Ovary (tissue), 3 donors: ENCODE results near the gene RNF224.

Source experiments
- CTCF ChIP-seq, 3 donors: fragments of 450-650 bp in 2 of 3; fragments of 200-600 bp in 1 of 3; IDR thresholded peaks; one replicate each; pipeline versions ENCODE4 v1.5.1 to v1.8.0; 2016 to 2022; ENCODE audit warnings: antibody characterized with exemption in 3 of 3, mild to moderate bottlenecking in 1 of 3
- EP300 ChIP-seq: sonication (generic); formaldehyde crosslinking; IDR thresholded peaks from one replicate; pipeline ENCODE4 v1.6.1; 2017; ENCODE audit warnings: antibody characterized with exemption
- POLR2A ChIP-seq: fragments of 450-650 bp; IDR thresholded peaks from one replicate; pipeline ENCODE4 v1.6.1; 2017; ENCODE audit warnings: antibody characterized with exemption, mild to moderate bottlenecking, moderate library complexity
- donor health status: DM: no; HTN: no; CAD: no.

- TF ChIP-seq CTCF (IDR thresholded peaks at IDR 0.05): no peak
- no peak for TF ChIP-seq POLR2A
- no peak for TF ChIP-seq EP300
Measured at GRCh38 chr9:137236936-137237421, 9.7 kb downstream of the RNF224 start.
